ENCODE measurements around the gene GPS2.

DNA sequence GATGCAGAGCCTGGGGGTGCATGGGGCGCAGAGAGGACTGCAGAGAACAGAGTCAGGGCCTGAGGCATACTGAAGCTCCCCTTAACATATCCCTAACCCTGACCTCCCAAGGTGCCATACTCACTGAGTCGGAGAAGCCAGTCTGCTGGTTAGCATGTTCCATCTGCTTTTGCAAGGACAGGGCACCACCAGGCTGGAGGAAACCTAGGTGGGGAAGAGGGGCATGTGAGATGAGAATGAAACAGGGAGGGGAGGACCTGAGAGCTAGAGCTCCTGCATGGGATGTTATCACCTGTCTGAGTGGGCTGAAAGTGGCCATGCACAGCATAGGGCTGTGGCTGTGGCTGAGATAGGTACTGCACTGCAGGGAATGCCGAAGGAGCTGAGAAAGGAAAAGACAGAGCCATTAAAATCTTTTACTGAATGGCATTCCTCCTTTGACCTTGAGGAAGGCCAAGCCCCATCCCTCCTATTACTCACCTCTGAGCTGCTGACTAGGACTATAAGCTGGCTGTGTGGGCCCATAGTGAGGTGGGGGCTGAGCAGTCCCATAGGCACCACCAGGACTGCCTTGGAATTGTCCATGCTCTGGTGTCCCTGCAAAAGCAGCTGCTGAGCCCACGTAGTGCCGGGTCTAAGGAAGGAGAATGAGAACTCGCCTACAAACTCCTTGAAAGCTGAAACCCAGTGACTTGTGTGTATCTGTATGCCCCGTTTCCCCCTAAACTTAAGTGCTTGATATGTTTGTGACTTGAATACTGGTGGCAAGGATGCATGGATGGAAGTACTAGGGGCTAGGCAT is 1.9 kb downstream of the GPS2 start:
- TF ChIP-seq POLR2AphosphoS5 (IDR thresholded peaks at IDR 0.05) (no peak), EP300 (IDR thresholded peaks at IDR 0.05) (no peak)
- TF ChIP-seq, protein P1, sequence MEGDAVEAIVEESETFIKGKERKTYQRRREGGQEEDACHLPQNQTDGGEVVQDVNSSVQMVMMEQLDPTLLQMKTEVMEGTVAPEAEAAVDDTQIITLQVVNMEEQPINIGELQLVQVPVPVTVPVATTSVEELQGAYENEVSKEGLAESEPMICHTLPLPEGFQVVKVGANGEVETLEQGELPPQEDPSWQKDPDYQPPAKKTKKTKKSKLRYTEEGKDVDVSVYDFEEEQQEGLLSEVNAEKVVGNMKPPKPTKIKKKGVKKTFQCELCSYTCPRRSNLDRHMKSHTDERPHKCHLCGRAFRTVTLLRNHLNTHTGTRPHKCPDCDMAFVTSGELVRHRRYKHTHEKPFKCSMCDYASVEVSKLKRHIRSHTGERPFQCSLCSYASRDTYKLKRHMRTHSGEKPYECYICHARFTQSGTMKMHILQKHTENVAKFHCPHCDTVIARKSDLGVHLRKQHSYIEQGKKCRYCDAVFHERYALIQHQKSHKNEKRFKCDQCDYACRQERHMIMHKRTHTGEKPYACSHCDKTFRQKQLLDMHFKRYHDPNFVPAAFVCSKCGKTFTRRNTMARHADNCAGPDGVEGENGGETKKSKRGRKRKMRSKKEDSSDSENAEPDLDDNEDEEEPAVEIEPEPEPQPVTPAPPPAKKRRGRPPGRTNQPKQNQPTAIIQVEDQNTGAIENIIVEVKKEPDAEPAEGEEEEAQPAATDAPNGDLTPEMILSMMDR (IDR thresholded peaks at IDR 0.05): peak in 1 of 2 donors; percentile 31
